Epithelial cell of esophagus (primary cell): Measurements from ENCODE around the gene ETV1.

Experiments used
- DNase-seq: peaks from one replicate; pipeline ENCODE4 v3.0.0; 2010; ENCODE audit warnings: low read depth
- H3K4me3 ChIP-seq: 2 replicates; pipeline ENCODE4 v1.5.1; 2011; ENCODE audit warnings: mild to moderate bottlenecking, low read length, control low read depth
- CTCF ChIP-seq: IDR thresholded peaks from 2 replicates; pipeline ENCODE4 v1.5.1; 2011; ENCODE audit warnings: low read depth, mild to moderate bottlenecking, low read length, control low read depth, inconsistent platforms; ENCODE audit not compliant: insufficient read depth; ENCODE audit errors: missing control alignments

Gene ETV1

GRCh38 chr7:13886356-13886755 lies 103.1 kb downstream of the ETV1 start:
- H3K4me3 ChIP-seq: no peak overlapping the region
- no peak for TF ChIP-seq CTCF
- DNase-seq: no peak

DNA sequence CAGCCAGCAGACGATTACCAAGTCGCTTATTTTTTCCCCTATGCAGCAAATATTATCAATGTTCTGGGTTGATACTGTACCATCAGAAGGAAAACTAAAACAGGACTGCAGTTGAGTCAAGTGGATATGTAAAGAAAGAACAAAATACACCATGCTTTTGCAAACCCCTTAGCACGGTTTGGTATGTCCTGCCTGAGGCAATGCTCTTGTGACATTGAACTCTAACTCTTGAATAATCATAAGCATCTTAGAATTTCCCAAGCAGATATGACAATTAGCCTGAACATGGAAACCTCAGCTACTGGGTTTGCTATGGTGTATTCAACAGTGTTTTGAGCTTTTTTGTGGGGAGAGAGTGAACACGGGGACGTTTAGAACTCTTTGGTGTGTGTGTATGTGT lies 107.4 kb downstream of the ETV1 start:
- DNase-seq: no peak
- H3K4me3 ChIP-seq: no peak overlapping the region
- no peak for TF ChIP-seq CTCF

DNA sequence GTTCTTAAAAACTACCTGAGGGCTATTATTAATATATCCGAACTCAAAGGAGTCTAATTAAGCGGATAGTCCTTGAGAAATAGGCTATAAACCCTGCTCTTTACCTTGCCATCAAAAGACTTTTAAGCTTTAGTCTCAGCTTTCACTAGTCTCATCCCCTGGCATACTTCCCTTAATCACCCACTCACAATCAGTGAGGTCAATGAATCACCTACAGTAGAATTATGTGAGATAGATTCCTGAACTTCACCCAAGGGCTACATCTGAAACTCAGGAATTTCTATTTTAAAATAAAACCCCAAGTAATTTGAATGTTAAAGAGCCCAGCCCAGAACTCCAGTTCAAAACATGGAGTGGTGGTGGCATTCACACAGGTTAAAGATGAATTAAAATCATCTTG lies 108.7 kb downstream of the ETV1 start:
- no peak overlapping the region for H3K4me3 ChIP-seq
- no peak for TF ChIP-seq CTCF
- peak; percentile 72 for DNase-seq

DNA sequence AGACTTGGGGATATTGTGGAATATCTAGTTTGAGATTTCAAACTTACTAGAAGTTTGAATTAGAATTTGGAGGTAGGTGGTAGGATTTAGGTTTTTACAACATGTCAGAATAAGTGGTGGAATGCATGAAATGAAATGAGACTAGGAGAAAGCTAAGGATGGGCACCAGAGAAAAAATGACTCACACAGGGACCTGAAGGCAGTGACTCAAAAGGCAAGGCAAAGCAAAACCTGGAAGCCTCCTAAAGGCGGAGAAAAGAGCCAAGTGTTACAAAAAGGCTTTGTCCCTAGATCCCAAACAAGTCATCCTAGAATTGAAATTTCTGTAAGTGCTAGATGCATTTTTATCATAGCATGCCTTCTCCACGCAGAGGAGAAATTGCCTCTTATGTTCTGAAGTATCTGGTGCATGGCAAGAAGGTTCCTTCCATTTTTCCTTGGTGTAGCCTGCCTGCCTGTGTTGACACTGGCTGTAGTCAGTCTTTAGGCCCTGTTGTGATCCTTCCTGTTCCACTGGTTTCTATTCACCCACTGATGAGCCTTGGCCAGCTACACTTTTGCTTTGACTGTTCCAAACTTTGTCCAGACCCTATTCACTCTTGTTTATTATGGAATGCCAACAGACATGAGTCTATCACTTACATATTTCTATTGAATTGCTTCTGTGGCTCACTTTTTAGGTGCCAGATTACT lies 109.3 kb downstream of the ETV1 start:
- H3K4me3 ChIP-seq: no peak overlapping the region
- TF ChIP-seq CTCF: no peak
- DNase-seq: peak; percentile 85

GRCh38 chr7:13879143-13879542 lies 110.3 kb downstream of the ETV1 start:
- no peak for DNase-seq
- no peak for TF ChIP-seq CTCF

DNA sequence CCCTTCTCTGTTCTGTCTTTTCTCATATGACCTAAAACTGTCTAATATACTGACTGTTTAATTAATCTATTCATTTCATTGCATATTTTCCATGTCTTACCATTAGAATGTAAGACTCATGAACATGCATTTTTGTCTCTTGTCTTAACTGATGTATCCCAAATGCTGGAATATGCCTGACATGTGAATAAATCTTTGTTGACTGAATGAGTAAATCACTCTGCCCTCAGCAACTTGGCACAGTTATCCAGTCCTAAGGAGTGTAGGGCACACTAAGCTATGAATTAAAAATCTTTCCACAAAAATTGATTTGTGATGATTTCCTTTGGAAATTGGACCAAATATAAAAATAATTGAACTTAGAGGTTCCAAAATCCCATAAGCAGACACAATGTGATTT lies 111.3 kb downstream of the ETV1 start:
- H3K4me3 ChIP-seq: no peak overlapping the region
- TF ChIP-seq CTCF: no peak
- no peak for DNase-seq

More at GRCh38 chr7:13879143-13879542, 110.3 kb downstream of the ETV1 start:
- no peak overlapping the region for H3K4me3 ChIP-seq

- no peak for DNase-seq
- H3K4me3 ChIP-seq: no peak overlapping the region
- TF ChIP-seq CTCF: no peak
Measured at GRCh38 chr7:13875496-13876074, 113.9 kb downstream of the ETV1 start.
